Endometrial microvascular endothelial cells (primary cell): ENCODE data around the gene LRRN2. TPM values are rescaled to one million over a fixed set of nuclear protein-coding genes. Genes with fewer than 3 reads are reported as not detected.

Experiments used
- in situ Hi-C: cut with HindIII; loops from 2 replicates; pipeline ENCODE4 v1.10.0; 2017; ENCODE audit warnings: low sequenced_read_pairs, low pct_unique_long_range_greater_than_20kb; ENCODE audit errors: inconsistent ontology term
- total RNA-seq: library from RNA; depleted of rRNA; stranded (reverse); fragments of >200 nt; gene quantifications from one replicate; pipeline ENCODE4 v1.2.3, GENCODE V29; 2015; ENCODE audit errors: inconsistent ontology term

LRRN2 gene
- total RNA-seq, 1 donor from 2014 or later: not detected

- in situ Hi-C loops: no loop called here
Measured at GRCh38 chr1:204672482-204673121, 12.9 kb downstream of the LRRN2 start.

GRCh38 chr1:204672069-204672468, 13.5 kb downstream of the LRRN2 start:
- in situ Hi-C loops: no loop called here

GRCh38 chr1:204670152-204670927, 15.2 kb downstream of the LRRN2 start:
- in situ Hi-C loops: no loop called here

- in situ Hi-C loops: no loop called here
Measured at GRCh38 chr1:204669579-204669978, 16.0 kb downstream of the LRRN2 start.

GRCh38 chr1:204664384-204664651, 21.2 kb downstream of the LRRN2 start:
- in situ Hi-C loops: no loop called here

GRCh38 chr1:204663644-204664383, 21.7 kb downstream of the LRRN2 start:
- in situ Hi-C loops: no loop called here

- in situ Hi-C loops: no loop called here
Measured at GRCh38 chr1:204662530-204662929, 23.0 kb downstream of the LRRN2 start.

- in situ Hi-C loops: no loop called here
Measured at GRCh38 chr1:204660509-204660908, 25.0 kb downstream of the LRRN2 start.

- in situ Hi-C loops: no loop called here
Measured at GRCh38 chr1:204659056-204659455, 26.5 kb downstream of the LRRN2 start.

- in situ Hi-C loops: no loop called here
Measured at GRCh38 chr1:204658295-204658694, 27.2 kb downstream of the LRRN2 start.

- in situ Hi-C loops: no loop called here
Measured at GRCh38 chr1:204653590-204654340, 31.8 kb downstream of the LRRN2 start.

GRCh38 chr1:204652497-204652896, 33.0 kb downstream of the LRRN2 start:
- in situ Hi-C loops: no loop called here

GRCh38 chr1:204651843-204652421, 33.6 kb downstream of the LRRN2 start:
- in situ Hi-C loops: no loop called here

- in situ Hi-C loops: no loop called here
Measured at GRCh38 chr1:204650911-204651570, 34.5 kb downstream of the LRRN2 start.

- in situ Hi-C loops: no loop called here
Measured at GRCh38 chr1:204649721-204650521, 35.6 kb downstream of the LRRN2 start.

GRCh38 chr1:204648576-204648975, 37.0 kb downstream of the LRRN2 start:
- in situ Hi-C loops: no loop called here

GRCh38 chr1:204647805-204648153, 37.8 kb downstream of the LRRN2 start:
- in situ Hi-C loops: no loop called here
